ENCODE data around the gene APOL1.

DNA sequence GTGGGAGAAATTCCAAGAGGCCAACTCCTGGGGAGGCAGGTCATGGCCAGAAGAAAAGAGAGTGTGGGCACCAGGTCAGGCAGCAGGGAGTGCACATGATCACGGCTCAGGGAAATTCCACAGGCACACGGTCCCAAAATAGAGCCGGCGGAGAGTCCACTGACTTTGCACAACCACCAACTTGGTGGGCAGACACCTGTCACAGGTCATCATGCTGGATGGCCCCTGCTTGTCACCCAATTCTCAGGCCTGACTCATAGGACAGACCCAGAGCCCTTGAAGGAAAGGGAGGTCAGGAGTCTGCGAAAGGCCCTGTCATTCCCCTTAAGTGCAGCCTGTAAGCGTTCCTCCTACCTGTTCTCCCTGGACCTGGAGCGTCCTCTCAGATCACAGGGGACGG, 29.4 kb upstream of the APOL1 start:
- TF ChIP-seq, protein P1, sequence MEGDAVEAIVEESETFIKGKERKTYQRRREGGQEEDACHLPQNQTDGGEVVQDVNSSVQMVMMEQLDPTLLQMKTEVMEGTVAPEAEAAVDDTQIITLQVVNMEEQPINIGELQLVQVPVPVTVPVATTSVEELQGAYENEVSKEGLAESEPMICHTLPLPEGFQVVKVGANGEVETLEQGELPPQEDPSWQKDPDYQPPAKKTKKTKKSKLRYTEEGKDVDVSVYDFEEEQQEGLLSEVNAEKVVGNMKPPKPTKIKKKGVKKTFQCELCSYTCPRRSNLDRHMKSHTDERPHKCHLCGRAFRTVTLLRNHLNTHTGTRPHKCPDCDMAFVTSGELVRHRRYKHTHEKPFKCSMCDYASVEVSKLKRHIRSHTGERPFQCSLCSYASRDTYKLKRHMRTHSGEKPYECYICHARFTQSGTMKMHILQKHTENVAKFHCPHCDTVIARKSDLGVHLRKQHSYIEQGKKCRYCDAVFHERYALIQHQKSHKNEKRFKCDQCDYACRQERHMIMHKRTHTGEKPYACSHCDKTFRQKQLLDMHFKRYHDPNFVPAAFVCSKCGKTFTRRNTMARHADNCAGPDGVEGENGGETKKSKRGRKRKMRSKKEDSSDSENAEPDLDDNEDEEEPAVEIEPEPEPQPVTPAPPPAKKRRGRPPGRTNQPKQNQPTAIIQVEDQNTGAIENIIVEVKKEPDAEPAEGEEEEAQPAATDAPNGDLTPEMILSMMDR (IDR thresholded peaks at IDR 0.05): no peak
- TF ChIP-seq POLR2A (IDR thresholded peaks at IDR 0.05): no peak
